ENCODE results near the gene SPATA17. TPM values are rescaled to one million over a fixed set of nuclear protein-coding genes. Genes with fewer than 3 reads are reported as not detected.
"Not testable (repeated sequence)": the region's sequence is repeated elsewhere in the genome, so short reads cannot be mapped to it uniquely, and the experiment has no call there.

SPATA17 gene
- total and polyA plus RNA-seq, 2 of the 8 experiments (the other 6 are each of a cell fraction or from before 2014, with no cell fraction given): 0.17 to 0.48 TPM

- H3K9me3 ChIP-seq (ENCODE audit: insufficient read depth in 2 of 2, low read depth in 1 of 2, low read length in 1 of 2); H3K79me2 ChIP-seq (ENCODE audit: control insufficient read depth in 1 of 2, insufficient read depth in 2 of 2, low read length in 2 of 2); H3K4me3 ChIP-seq (ENCODE audit: extremely low read depth in 1 of 4, insufficient read depth in 2 of 4, low read depth in 3 of 4, low read length in 4 of 4); H3K56ac ChIP-seq (replicated peaks; ENCODE audit: insufficient read length, low read depth, low read length); H2AK5ac ChIP-seq (ENCODE audit: low read depth, low read length); H3K27me3 ChIP-seq (replicated peaks in 1 of 4; ENCODE audit: control insufficient read depth in 3 of 4, extremely low read depth in 1 of 4, insufficient read depth in 3 of 4, low read length in 3 of 4); FAIRE-seq; H4K20me1 ChIP-seq (replicated peaks in 1 of 2; ENCODE audit: control insufficient read depth in 1 of 2, insufficient read depth in 2 of 2, low read length in 2 of 2); H2BK20ac ChIP-seq (ENCODE audit: low read length); POLR2A ChIA-PET (ENCODE audit: partially characterized antibody); H2AFZ ChIP-seq (ENCODE audit: low read length); H3K4me1 ChIP-seq (replicated peaks in 1 of 4; ENCODE audit: control insufficient read depth in 3 of 4, insufficient read depth in 4 of 4, low read length in 3 of 4); H3K23me2 ChIP-seq (ENCODE audit: low read depth, low read length); H2BK120ac ChIP-seq (replicated peaks; ENCODE audit: low read depth, low read length); H3K23ac ChIP-seq (ENCODE audit: insufficient read length); H3K14ac ChIP-seq (ENCODE audit: insufficient read length); H3K4ac ChIP-seq (replicated peaks; ENCODE audit: insufficient read length, low read depth, low read length); DNase-seq (ENCODE audit: low read depth in 1 of 2, low spot score in 2 of 2); H3K27ac ChIP-seq (ENCODE audit: low read depth, low read length); H3K9ac ChIP-seq (replicated peaks in 1 of 4; ENCODE audit: extremely low read depth in 1 of 4, low read depth in 3 of 4, low read length in 3 of 4); H3K79me1 ChIP-seq (ENCODE audit: low read depth, low read length); H3K18ac ChIP-seq (ENCODE audit: extremely low read depth, low read length); H2BK5ac ChIP-seq (ENCODE audit: low read depth, low read length); H4K5ac ChIP-seq (ENCODE audit: insufficient read length, low read depth, low read length); H2BK15ac ChIP-seq (ENCODE audit: low read length); H4K91ac ChIP-seq (replicated peaks; ENCODE audit: insufficient read length, low read length); H3K4me2 ChIP-seq (ENCODE audit: insufficient read depth in 1 of 2, low read depth in 2 of 2, low read length in 2 of 2); H3K36me3 ChIP-seq (ENCODE audit: control insufficient read depth in 2 of 4, insufficient read depth in 4 of 4, low read length in 3 of 4); H2BK12ac ChIP-seq (ENCODE audit: low read depth, low read length); H4K8ac ChIP-seq (ENCODE audit: extremely low read depth, insufficient read depth, low read length): not testable (repeated sequence)
- CTCF ChIA-PET (ENCODE audit: partially characterized antibody): interaction anchor here (1.2 kb wide), 1 partner anchor 105 kb away, joined by 3 read pairs; no protein-coding TSS in a partner anchor
- WGBS, 2 experiments (ENCODE audit: extremely low coverage in 1 of 2, insufficient coverage in 1 of 2, insufficient read length in 1 of 2, insufficient replicate concordance in 2 of 2, low coverage in 1 of 2, low lambda C conversion rate in 2 of 2, missing lambda C conversion rate in 1 of 2): 89% methylated on average over 20 of the region's 25 CpGs; no CpG with 5 or more reads in 1 of the 2 experiments
Measured at GRCh38 chr1:217696140-217696539, 65.0 kb downstream of the SPATA17 start.

Data from H1 (cell line).